Stomach (tissue), 4 donors: ENCODE results near the gene GPR171.

Experiments
- EP300 ChIP-seq: sonication (generic); formaldehyde crosslinking; IDR thresholded peaks from one replicate; pipeline ENCODE4 v1.6.1; 2017; ENCODE audit warnings: antibody characterized with exemption
- POLR2A ChIP-seq, 4 donors: fragments of 450-650 bp; IDR thresholded peaks; one replicate each; pipeline ENCODE4 v1.6.1; 2016; ENCODE audit warnings: antibody characterized with exemption in 4 of 4, control low read depth in 2 of 4, mild to moderate bottlenecking in 1 of 4, moderate library complexity in 1 of 4
- TF ChIP-seq, protein P1 (sequence below), 7 experiments: fragments of 450-650 bp in 4 of 7; fragments of 200-600 bp in 3 of 7; sonication (generic) in 3 of 7; IDR thresholded peaks; one replicate each; pipeline ENCODE4 v1.5.1; 2016 to 2019; ENCODE audit warnings: antibody characterized with exemption in 7 of 7, control low read depth in 2 of 7, mild to moderate bottlenecking in 1 of 7

DNA sequence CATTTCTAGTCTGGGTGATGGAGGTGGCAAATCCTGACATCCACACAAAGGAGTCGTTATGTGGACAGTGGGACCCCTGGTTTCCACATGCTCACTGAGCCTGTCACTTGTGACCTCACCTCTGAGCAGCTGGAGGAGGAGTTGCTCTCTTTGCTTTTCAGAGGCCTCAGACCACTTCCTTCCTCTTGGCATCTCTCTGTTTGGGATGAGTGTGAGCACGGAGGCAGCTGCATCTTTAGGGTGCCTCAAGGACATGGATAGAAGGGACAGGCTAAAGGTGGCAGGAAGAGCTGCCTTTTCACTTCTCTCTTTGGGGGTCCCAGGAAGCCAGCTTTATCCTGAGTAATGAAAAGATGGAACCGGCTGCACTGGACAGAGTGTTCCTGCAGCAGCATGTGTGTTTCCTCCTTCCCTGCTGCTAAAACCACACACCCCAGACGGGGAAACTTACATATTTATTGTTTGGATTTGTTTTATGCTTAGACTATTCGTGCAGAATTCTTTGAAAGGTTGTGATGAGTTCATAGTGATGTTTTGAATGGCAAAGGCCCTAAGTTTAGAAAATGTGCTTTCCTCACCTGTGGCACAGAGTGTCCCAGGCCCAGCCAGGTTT is 31.8 kb downstream of the GPR171 start:
- TF ChIP-seq, protein P1, sequence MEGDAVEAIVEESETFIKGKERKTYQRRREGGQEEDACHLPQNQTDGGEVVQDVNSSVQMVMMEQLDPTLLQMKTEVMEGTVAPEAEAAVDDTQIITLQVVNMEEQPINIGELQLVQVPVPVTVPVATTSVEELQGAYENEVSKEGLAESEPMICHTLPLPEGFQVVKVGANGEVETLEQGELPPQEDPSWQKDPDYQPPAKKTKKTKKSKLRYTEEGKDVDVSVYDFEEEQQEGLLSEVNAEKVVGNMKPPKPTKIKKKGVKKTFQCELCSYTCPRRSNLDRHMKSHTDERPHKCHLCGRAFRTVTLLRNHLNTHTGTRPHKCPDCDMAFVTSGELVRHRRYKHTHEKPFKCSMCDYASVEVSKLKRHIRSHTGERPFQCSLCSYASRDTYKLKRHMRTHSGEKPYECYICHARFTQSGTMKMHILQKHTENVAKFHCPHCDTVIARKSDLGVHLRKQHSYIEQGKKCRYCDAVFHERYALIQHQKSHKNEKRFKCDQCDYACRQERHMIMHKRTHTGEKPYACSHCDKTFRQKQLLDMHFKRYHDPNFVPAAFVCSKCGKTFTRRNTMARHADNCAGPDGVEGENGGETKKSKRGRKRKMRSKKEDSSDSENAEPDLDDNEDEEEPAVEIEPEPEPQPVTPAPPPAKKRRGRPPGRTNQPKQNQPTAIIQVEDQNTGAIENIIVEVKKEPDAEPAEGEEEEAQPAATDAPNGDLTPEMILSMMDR (IDR thresholded peaks at IDR 0.05) = no peak
- TF ChIP-seq POLR2A (IDR thresholded peaks at IDR 0.05) (no peak), EP300 (no peak)
